Measurements from ENCODE around the gene ZCCHC12.
"Not testable (repeated sequence)": the region's sequence is repeated elsewhere in the genome, so short reads cannot be mapped to it uniquely, and the experiment has no call there.

Gene ZCCHC12

DNA sequence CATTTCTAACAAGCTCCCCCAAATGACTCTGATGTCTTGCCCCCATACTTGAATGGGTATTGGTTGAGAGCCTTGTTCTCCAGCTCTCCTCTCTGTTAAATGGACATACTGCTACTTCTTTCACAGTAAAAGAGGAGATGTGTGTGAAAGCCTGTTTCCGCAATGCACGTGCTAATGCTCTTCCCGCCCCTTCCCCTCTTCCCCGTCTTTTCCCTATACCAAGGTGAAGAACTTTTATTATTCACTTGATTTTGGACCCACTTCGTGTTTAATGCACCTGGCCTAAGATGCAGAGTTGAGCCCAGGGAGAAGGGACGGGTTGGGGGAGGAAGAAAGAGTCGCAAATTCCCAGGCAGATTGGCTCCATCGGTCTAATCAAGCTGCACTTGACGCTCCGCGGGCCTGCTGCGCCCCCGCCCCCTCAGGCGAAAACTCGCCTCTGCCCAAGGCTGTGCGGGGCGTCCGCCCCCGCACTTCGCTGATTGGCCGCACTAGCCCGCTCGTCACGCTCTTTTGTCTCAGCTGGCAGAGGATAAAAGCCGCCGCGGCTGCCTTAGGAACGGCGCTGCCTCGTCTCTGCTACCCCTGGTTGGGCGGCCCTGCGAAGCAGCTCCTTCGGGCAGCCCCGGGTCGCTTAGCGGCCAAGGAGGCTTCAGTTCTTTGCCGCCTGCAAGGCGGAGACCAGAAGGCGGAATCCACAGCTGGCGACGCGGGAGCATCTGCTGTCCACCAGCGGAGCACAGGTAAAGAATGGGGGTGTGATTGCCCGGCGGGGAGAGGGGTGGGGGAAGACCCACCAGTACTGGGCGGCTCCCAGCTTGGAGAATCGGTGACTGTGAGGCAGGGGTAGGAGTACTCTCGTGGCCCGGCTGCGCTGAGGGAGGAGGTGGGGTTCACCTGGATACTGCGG, at the start of gene ZCCHC12:
ZCCHC12 (plus strand) TSS at position 562 of the 910 bp plus-strand sequence. CDS start 1,421 bp downstream, outside the sequence.
- DNase-seq (ENCODE audit: low read depth, low spot score): no peak

DNA sequence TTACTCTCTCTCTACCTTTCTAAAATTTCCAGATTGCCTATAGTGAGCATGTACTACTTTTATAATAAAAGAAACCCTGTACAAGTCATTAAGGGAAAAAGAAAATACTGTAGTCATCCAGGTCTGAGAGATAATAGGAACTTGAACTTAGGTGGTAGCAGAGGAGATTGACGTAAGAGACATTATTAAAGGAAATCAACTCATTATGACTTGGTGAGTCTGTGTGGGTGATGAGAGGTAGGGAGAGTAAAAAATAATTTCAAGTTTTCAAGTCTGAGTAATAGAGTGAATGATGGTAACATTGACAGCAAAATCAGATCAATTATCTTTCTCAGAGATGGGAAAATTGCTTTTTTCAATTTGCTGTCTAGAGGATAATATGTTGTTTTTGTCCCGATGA, 44.0 kb upstream of the ZCCHC12 start:
- DNase-seq (ENCODE audit: low read depth, low spot score): no peak

DNA sequence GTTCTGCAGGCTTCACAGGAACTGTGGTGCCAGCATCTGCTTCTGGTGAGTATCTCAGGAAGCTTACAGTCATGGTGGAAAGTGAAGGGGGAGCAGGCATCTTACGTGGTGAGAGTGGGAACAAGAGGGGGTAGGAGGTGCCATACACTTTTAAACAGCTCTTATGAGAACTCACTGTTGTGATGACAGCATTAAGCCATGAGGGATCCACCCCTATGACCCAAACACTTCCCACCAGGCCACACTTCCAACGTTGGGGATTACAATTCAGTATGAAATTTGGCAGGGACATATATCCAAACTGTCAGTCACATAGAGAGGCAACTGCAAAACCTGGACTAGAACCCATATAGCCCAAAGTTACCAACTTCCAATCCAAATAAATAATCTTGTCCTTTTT, 43.1 kb upstream of the ZCCHC12 start:
- DNase-seq (ENCODE audit: low read depth, low spot score): no peak

DNA sequence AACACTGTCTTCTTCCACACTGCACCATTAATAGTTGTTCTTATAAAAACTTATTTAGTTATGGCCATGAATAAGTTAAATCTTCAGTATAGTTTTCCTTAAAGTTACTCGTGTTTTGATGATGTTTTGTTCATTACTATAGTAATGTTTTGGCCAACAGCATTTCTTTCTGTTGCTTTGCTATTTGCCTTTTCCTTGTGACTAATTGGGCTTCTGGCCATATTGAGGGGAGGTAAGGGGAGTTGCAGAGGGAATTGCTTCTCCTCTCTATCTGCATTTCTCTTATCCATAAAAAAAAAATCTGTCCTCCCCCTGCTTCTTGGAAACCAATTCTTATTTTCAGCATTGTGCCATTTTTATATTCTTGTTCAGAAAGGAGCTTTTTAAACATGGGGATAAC, 42.7 kb upstream of the ZCCHC12 start:
- DNase-seq (ENCODE audit: low read depth, low spot score): no peak

DNA sequence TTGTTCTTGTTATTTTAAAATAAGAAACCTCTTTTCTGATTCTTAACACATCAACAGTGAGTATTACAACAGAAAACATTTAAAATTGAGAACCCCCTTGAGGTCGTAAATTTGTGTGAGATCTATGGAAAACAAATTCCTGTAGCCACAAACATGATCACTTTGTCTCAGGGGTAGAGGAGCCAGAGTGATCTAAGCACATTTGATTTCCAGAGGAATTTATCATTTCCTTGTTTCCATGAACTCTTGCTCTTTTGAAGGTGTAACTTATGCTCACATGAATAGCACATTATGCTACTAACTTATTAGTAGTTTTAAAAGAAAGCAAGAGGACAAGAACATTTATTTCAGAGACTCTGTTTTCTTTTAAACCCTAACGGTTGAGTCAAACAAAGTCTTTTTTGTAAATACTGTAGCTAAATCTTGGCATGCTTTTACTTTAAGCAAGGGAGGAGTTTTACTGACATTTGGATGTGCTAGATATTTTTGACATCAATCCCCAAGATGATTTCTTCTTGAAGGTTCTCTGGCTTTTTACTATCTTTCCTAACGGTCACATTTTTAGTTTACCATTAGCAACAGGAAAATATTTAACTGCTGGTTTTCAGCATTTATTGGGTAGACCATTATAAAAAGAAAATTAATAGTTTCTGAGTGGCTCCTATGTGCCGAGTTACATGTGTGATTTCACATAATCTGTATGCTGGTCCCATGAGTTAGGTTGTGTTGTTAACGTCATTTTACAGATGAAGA, 27.9 kb upstream of the ZCCHC12 start:
- DNase-seq (ENCODE audit: low read depth, low spot score): no peak

DNA sequence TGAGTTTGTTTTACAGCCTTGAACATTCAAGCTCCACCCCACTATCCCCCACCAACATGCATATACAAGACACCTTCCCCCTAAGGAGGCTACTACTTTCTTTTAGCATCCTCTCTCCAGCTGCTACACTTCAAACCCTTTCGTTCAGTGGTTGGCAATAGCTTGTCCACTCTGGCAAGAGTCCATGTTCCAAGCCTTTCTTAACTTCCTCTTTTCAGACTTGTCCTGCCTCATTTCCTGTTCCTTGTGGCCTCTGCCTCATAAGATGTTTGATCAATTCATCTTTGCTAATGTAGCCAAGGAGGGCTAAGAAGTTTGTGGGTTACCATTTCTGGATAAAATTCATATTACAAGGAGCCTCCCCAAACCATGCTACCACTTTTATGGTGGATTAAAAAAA, 20.8 kb upstream of the ZCCHC12 start:
- DNase-seq (ENCODE audit: low read depth, low spot score): no peak

DNA sequence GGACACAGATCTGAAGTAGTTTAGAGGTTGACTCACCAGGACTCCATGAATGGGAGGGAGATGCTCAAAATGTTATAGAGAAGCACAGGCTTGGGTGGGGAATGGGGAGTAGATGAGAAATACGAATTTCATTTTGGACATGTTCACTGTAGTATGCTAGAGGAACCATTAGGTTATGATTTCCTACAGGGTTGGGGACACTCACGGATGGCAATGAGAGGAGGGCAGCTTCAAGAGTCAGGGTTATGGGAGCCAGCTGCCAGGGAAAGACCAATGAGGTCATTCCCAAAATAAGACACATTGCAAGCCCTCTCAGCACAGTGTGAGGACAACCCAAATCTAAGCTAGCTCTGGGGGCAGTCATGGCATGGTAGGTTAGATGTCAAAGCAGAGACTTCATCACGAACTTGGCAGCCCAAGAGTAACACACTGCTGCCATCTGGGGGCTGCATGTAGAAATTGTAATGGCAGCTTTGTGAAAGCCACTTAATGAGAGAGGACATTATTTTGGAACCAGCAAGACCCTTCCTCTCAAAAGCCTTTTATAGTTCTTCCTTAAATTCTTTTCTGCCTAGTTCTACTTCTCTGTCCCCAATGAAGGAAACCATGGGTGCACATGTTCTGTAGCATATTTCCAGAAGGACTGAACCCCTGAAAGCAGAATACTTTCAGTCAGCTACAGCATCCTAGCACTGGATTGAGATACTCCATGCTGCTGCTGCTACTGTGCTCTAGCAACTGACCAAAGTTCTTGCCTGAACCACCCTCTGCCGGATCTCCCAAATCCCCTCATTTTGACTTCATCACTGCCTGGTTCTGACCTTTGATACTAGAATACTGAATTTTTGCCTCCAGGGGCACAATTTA, 16.2 kb upstream of the ZCCHC12 start:
- DNase-seq (ENCODE audit: low read depth, low spot score): no peak

DNA sequence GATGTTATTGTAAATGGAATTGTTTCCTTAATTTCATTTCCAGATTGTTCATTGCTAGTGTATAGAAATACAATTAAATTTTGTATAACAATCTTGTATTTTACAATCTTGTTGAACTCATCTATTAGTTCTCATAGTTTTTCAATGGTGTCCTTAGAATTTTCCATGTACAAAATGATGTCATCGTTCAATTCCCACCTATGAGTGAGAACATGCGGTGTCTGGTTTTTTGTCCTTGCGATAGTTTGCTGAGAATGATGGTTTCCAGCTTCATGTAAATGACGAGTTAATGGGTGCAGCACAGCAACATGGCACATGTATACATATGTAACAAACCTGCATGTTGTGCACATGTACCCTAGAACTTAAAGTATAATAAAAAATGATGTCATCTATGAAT, 6.4 kb upstream of the ZCCHC12 start:
- not testable (repeated sequence) for DNase-seq (ENCODE audit: low read depth, low spot score)

DNA sequence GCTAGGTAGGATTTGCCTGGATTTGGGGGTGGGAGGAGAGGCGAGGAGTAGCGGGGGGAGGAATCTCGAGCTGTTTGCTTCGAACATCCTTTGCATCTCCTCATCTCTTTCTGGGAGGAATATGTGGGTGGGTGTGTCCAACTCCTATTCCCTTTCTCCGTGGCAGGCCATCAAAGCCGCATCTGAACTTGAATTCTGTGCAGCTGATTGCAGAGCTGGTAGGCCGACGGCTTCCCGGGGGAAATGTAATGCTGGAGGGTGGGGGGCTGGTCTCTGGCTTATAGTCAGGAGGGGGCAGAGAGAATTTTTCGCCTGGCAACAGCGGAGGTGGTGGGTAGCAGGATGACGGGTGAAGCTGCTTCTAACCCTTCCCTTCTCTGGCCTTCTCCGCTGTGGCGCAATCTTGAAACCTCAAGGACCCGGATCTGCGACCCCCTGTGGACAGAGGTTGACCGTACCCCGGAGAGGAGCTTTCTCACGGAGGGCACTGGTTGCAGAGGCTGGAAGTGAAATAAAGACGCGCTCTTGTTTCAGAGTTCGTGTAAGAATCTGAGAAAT, 628 bp downstream of the ZCCHC12 start:
- DNase-seq (ENCODE audit: low read depth, low spot score): no peak

DNA sequence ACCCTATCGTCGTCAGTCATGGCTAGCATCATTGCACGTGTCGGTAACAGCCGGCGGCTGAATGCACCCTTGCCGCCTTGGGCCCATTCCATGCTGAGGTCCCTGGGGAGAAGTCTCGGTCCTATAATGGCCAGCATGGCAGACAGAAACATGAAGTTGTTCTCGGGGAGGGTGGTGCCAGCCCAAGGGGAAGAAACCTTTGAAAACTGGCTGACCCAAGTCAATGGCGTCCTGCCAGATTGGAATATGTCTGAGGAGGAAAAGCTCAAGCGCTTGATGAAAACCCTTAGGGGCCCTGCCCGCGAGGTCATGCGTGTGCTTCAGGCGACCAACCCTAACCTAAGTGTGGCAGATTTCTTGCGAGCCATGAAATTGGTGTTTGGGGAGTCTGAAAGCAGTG, 1.6 kb downstream of the ZCCHC12 start:
- DNase-seq (ENCODE audit: low read depth, low spot score): no peak

DNA sequence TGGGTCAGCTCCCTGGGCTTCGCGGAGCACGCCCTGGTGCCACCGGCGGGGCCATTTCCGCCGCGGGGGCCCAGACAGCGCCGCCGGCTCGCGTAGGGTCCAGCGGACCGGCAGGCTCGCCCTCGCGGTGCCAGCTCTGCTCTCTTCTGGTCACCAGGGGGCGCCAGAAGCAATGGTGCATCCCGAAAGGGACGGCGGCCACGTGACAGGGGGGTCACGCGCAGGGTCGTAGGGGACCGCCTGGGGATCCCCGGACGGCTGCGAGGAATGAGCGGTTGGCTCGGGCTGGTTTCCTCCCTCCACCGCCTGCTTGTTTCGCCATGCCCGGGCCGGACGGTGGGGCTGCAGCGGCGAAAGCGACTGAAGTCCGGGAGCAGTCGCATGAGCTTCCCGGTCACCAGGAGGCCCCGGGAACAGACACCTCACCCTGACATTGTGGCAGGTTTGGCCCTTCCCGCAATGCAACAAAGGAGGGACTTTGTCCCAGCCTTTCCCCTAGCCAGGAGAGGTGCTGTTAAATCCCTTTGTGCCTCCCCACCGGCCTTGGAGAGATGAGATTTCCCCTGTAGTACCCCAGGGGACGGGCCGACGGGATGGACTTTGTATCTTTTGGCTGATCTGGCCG, 15.8 kb downstream of the ZCCHC12 start:
- peak; percentile 3 for DNase-seq (ENCODE audit: low read depth, low spot score)

DNA sequence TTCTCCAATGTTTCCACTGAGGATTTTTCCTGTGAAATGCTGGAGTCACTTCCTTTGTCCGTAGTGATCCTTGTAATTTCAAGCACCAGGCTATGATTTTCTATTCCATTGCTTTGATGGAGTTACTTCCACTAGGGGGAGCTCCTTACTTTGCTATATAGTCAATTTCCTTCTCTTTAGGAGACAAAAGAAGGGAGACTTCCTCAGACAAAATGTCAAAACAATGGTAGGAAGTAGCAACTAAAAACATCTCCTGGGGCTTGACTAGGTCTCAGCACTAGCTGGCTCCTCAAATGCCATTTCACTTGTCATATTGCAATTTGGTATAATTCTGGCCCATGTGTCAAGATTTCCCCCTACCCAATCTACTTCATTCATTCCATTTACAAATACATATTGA, 24.1 kb downstream of the ZCCHC12 start:
- no peak for DNase-seq (ENCODE audit: low read depth, low spot score)

DNA sequence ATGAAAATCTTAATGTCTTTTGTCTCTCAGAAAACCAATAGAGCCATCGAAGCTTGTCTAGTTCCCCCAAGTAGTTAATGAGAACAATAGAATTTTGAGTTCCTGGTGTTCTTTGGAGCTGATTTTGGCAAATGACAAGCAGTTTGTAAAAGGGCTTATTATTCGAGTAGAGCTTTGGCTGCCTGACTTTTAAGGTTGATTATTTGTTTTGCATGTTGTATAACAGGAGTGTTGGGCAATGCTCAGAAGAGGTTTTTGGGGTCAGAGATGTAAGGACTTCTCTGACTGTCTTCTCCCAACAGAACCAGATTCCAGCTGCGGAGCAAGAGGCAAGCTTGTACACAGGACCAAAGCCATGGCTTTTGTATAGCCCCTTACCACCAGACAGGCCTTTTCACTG, 30.0 kb downstream of the ZCCHC12 start:
- no peak for DNase-seq (ENCODE audit: low read depth, low spot score)

DNA sequence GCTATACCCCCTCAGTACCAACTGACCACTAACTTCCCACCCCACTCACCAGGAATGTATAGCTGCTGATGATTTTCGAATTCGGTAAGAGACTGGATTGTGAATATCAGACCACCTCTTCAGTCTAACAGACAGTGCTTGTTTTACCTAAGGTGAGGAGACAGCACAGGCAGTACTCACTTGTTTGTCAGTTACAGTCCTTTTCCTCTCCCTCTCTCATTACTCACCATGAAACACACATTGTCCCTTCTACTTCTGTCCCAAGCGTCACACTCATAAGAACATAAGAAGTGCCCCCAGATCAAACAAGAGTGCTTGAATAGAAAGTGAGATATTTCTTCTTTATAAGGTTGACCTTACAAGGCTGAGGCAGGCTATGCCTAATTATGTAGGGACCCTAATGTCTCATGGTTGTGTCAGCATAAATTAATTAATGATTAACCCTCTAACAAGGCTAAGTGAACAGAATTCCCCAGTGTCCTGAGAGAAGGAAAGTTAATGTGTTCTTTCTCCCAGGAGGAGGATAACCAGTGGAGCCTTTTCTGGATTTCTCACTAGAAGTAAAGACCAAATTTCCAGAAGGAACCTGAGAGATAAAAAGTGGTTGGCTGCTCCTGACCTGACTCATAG, 32.2 kb downstream of the ZCCHC12 start:
- DNase-seq (ENCODE audit: low read depth, low spot score): no peak

DNA sequence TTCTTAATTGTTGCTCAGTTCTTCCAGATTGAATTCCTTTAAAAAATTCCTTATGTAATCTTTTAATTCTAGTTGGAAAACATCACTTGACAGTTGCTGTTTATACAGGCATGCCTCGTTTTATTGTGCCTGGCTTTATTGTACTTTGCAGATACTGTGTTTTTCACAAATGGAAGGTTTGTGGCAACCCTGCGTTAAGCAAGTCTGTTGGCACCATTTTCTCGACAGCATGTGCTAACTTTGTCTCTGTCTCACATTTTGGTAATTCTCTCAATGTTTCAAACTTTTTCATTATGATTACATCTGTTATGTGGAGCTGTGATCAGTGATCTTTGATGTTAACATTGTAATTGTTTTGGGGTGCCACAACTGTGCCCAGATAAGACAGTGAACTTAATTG, 33.4 kb downstream of the ZCCHC12 start:
- DNase-seq (ENCODE audit: low read depth, low spot score): no peak

DNA sequence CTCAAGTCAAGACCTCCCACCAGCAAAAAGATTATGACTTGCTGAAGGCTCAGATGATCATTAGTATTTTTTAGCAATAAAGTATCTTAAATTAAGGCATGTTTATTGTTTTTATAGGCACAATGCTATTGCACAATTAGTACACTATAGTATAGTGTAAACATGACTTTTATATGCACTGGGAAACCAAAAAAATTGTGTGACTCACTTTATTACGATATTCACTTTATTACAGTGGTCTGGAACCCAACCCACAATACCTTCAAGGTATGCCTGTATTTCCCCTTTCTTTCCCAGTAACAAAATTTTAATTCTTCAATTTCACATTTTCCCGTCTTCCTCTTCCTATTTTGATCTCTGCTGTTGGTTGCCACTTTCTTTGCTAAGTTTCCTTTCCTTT, 37.7 kb downstream of the ZCCHC12 start:
- DNase-seq (ENCODE audit: low read depth, low spot score): no peak

DNA sequence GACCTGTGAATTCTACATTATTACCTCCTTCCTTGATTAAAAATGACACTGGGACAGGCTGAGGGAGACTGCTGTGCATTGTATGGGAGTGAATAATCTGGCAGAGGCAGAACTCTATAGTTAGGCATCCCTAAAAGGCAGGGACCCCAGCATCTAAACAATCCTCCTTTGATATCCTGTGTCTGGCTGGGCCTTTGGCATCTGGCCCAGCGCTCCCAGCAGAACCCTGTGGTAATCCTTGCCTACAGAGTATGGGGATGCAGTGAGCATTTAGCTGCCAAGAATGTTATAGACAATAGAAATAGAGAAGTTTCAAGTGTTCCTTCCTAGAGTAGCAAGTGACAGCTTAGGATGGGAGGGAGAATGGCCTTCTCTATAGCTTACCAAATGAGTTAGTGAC, 38.5 kb downstream of the ZCCHC12 start:
- DNase-seq (ENCODE audit: low read depth, low spot score): no peak

DNA sequence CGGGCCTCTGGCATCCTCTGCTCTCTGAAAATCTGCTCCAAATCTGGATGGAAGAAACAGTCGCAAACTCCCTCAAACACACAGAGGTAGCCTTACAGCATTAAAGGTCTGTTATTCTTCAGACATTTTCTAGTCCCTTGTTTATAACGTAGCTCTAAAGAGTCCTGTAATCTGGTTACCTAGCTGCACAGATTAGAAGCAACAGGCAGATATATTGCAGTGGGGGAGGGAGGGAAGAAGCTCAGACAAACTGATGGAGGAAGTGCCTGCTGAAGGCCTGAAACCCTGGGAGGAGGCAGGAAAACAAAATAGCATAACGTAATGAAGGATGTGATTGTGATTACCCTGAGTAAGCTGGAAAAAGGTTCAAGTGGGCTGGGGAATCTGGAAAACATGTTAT, 39.4 kb downstream of the ZCCHC12 start:
- DNase-seq (ENCODE audit: low read depth, low spot score): no peak

DNA sequence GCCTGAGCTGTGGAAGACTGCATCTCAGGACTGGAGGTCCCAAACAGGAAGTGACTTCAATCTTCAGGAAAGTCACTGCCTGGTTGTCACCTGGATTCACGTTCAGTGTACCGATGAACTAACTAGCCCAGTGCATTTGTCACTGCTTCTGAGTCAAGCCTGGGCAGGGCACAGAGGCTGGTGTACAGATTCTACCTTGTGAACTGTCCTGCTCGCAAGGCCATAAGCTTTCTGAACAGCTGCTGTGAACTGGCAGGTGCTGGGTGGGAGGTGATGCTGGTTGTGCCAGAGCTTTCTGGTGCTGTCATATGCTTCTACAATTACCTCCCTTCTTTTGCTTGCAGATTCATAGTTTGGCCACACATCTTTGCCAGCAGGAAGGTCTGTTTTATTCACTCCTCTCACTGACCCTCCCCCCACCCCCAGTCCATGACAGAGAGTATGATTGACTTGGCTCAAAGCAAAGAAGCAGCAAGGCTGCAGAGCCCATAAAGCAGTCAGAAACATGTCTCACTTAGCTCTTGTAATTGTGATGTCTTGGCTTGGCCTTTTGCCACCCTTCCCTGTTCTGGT, 40.5 kb downstream of the ZCCHC12 start:
- no peak for DNase-seq (ENCODE audit: low read depth, low spot score)

DNA sequence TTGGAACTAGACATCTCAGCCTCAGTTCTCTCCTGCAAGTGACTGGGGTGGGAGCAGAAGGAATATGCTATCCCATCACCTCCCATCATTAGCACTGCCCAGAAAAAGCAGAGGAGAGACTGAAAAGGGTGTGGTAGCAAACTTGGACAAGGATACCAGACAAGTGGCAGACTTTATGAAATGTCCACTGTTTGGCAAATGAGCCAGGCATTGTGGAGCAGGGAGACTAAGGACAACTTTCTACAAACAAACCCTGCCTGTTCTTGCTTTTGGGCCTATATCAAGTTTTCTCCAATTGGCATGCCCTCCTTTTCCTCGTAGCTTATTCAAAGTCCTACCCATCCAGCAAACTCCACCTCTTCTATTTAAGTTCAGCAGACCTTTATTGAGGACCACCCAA, 41.6 kb downstream of the ZCCHC12 start:
- DNase-seq (ENCODE audit: low read depth, low spot score): no peak

All from activated naive CD8-positive, alpha-beta T cell treated with anti-CD3 and anti-CD28 coated beads, Interleukin-2, amount 50 U/mL, for 16 hours (primary cell).